ENCODE data around the gene MS4A10. TPM values are rescaled to one million over a fixed set of nuclear protein-coding genes. Genes with fewer than 3 reads are reported as not detected.

The MS4A10 gene
- total and polyA plus RNA-seq, 2 of the 8 experiments (the other 6 are each of a cell fraction or from before 2014, with no cell fraction given), result not detected

DNA sequence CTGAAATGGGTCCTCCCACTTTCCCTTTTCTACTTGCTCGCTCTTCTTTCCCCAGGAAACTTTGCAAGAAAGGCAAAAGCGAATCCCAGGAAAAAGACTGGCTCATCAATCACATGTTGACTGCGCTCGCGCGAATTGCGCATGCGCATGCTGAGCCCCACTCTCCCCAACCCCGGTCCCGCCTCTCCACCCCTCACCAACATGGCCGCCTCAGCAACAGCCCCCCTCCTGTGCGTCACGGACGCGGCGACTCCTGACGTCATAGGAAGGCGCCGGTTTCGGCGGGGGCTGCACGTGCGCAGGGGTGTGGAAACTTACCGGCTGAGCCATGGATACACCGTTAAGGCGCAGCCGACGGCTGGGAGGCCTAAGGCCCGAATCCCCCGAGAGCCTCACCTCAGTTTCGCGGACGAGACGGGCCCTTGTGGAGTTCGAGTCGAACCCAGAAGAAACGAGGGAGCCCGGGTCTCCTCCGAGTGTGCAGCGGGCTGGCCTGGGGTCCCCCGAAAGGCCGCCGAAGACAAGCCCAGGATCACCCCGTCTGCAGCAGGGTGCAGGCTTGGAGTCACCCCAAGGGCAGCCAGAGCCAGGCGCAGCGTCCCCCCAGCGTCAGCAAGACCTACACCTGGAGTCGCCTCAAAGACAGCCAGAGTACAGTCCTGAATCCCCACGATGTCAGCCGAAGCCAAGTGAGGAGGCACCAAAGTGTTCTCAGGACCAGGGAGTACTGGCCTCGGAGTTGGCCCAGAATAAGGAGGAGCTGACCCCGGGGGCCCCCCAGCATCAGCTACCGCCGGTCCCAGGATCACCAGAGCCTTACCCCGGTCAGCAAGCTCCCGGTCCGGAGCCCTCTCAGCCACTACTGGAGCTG is 56.9 kb downstream of the MS4A10 start, which contains the start of gene CCDC86:
CCDC86 (plus strand) TSS at position 317 of the 871 bp plus-strand sequence; CDS start at position 329, 12 bp downstream.
- DNase-seq (ENCODE audit: low read depth in 1 of 2, low spot score in 2 of 2) (peak; percentile 95 to 100), FAIRE-seq (peak; percentile 58)
- H3K14ac ChIP-seq (ENCODE audit: insufficient read length), result no peak within 1 kb of the TSS
- H2BK5ac ChIP-seq (ENCODE audit: low read depth, low read length), result peak within 1 kb of the TSS; percentile 83
- peak within 1 kb of the TSS; percentile 37 for H3K56ac ChIP-seq (replicated peaks; ENCODE audit: insufficient read length, low read depth, low read length)
- no peaks in the 10 kb centered on the region for H3K9me3 ChIP-seq (ENCODE audit: insufficient read depth in 2 of 2, low read depth in 1 of 2, low read length in 1 of 2)
- H3K36me3 ChIP-seq (ENCODE audit: control insufficient read depth in 2 of 4, insufficient read depth in 4 of 4, low read length in 3 of 4), result no peaks in the 10 kb centered on the region; a peak in 1 of 8 replicates
- CTCF ChIA-PET (ENCODE audit: partially characterized antibody), result interaction anchor here (0.6 to 18.0 kb wide), 10 partner anchors 8 to 682 kb away, joined by 3 to 522 read pairs (median 3); partner anchors contain the start of gene PRPF19
- H3K23me2 ChIP-seq (ENCODE audit: low read depth, low read length), result peaks cover 11% of the 10 kb centered on the region; the same call in 1 of the 2 replicates
- H3K27me3 ChIP-seq (replicated peaks in 1 of 4; ENCODE audit: control insufficient read depth in 3 of 4, extremely low read depth in 1 of 4, insufficient read depth in 3 of 4, low read length in 3 of 4), result no peaks in the 10 kb centered on the region
- peak within 1 kb of the TSS; percentile 77; the same call in 1 of the 2 replicates for H3K27ac ChIP-seq (ENCODE audit: low read depth, low read length)
- H2BK12ac ChIP-seq (ENCODE audit: low read depth, low read length), result peak within 1 kb of the TSS; percentile 89
- no peak within 1 kb of the TSS for H3K23ac ChIP-seq (ENCODE audit: insufficient read length)
- H2BK120ac ChIP-seq (replicated peaks; ENCODE audit: low read depth, low read length), result no peak within 1 kb of the TSS
- H2AFZ ChIP-seq (ENCODE audit: low read length), result peak within 1 kb of the TSS; percentile 78; the same call in 1 of the 2 replicates
- peak within 1 kb of the TSS; percentile 55 for H4K5ac ChIP-seq (ENCODE audit: insufficient read length, low read depth, low read length)
- peak within 1 kb of the TSS; percentile 96; the same call in 1 of the 2 replicates for H2BK15ac ChIP-seq (ENCODE audit: low read length)
- peak within 1 kb of the TSS; percentile 93 for H3K18ac ChIP-seq (ENCODE audit: extremely low read depth, low read length)
- peaks cover 19 to 41% of the 10 kb centered on the region in 2 experiments for H3K79me2 ChIP-seq (ENCODE audit: control insufficient read depth in 1 of 2, insufficient read depth in 2 of 2, low read length in 2 of 2)
- peak within 1 kb of the TSS in 3 of 4 experiments; percentile 65 to 88 (median 84); a peak in 6 of 7 replicates for H3K9ac ChIP-seq (replicated peaks in 1 of 4; ENCODE audit: extremely low read depth in 1 of 4, low read depth in 3 of 4, low read length in 3 of 4)
- peaks cover 2 to 4% of the 10 kb centered on the region in 2 experiments for H4K20me1 ChIP-seq (replicated peaks in 1 of 2; ENCODE audit: control insufficient read depth in 1 of 2, insufficient read depth in 2 of 2, low read length in 2 of 2)
- peaks cover 6% of the 10 kb centered on the region for H3K79me1 ChIP-seq (ENCODE audit: low read depth, low read length)
- H3K4ac ChIP-seq (replicated peaks; ENCODE audit: insufficient read length, low read depth, low read length), result no peak within 1 kb of the TSS
- peak within 1 kb of the TSS; percentile 75 for H4K91ac ChIP-seq (replicated peaks; ENCODE audit: insufficient read length, low read length)
- POLR2A ChIA-PET (ENCODE audit: partially characterized antibody), result interaction anchor here (0.7 to 7.3 kb wide), 10 partner anchors 10 to 108 kb away, joined by 3 to 54 read pairs (median 3); partner anchors contain the start of genes PTGDR2 and ZP1
- 2% methylated on average over 49 of the region's 57 CpGs; no CpG with 5 or more reads in 1 of the 2 experiments for WGBS, 2 experiments (ENCODE audit: extremely low coverage in 1 of 2, insufficient coverage in 1 of 2, insufficient read length in 1 of 2, insufficient replicate concordance in 2 of 2, low coverage in 1 of 2, low lambda C conversion rate in 2 of 2, missing lambda C conversion rate in 1 of 2)
- peak within 1 kb of the TSS; percentile 67 for H2AK5ac ChIP-seq (ENCODE audit: low read depth, low read length)
- no peak within 1 kb of the TSS for H2BK20ac ChIP-seq (ENCODE audit: low read length)
- H3K4me3 ChIP-seq (ENCODE audit: extremely low read depth in 1 of 4, insufficient read depth in 2 of 4, low read depth in 3 of 4, low read length in 4 of 4), result peak within 1 kb of the TSS; percentile 79 to 92 (median 86)
- H4K8ac ChIP-seq (ENCODE audit: extremely low read depth, insufficient read depth, low read length), result peak within 1 kb of the TSS; percentile 96
- peaks cover 0 to 21% (median 7%) of the 10 kb centered on the region in 4 experiments; a peak in 6 of 7 replicates for H3K4me1 ChIP-seq (replicated peaks in 1 of 4; ENCODE audit: control insufficient read depth in 3 of 4, insufficient read depth in 4 of 4, low read length in 3 of 4)
- peak within 1 kb of the TSS; percentile 89 to 99 for H3K4me2 ChIP-seq (ENCODE audit: insufficient read depth in 1 of 2, low read depth in 2 of 2, low read length in 2 of 2)
- no peak for TF ChIP-seq SP4 (IDR thresholded peaks at IDR 0.05; ENCODE audit: low read length)
- TF ChIP-seq TEAD4 (IDR thresholded peaks at IDR 0.05; ENCODE audit: low read depth, low read length), result no peak
- peak; percentile 59 for TF ChIP-seq BRCA1 (IDR thresholded peaks at IDR 0.05; ENCODE audit: low read depth, low read length)
- TF ChIP-seq RNF2 (IDR thresholded peaks at IDR 0.05; ENCODE audit: borderline replicate concordance, low read depth, low read length, missing control alignments, poor library complexity, severe bottlenecking), result no peak
- peak in 1 of 2 experiments; percentile 79; a peak in 1 of 4 replicates for TF ChIP-seq HDAC2 (IDR thresholded peaks at IDR 0.05; ENCODE audit: borderline replicate concordance in 1 of 2, low read depth in 2 of 2, low read length in 2 of 2)
- TF ChIP-seq KDM5A (IDR thresholded peaks at IDR 0.05; ENCODE audit: low read length), result peak; percentile 71
- peak; percentile 92 for TF ChIP-seq SRF (IDR thresholded peaks at IDR 0.05; ENCODE audit: low read depth, low read length)
- 0 out of 2 replicates have a peak, but pooled peaks have one; percentile 67 for TF ChIP-seq TCF12 (IDR thresholded peaks at IDR 0.05; ENCODE audit: low read depth, low read length)
- TF ChIP-seq RXRA (IDR thresholded peaks at IDR 0.05; ENCODE audit: insufficient read depth, low read depth, low read length), result no peak
- no peak for TF ChIP-seq HDAC6 (IDR thresholded peaks at IDR 0.05; ENCODE audit: low read depth, low read length)

All from H1 (cell line).